GM12878 (cell line): ENCODE results near the gene PRKCD. TPM values are rescaled to one million over a fixed set of nuclear protein-coding genes. Genes with fewer than 3 reads are reported as not detected.

Experiments used
- BCLAF1 ChIP-seq: fragments of 450-650 bp; IDR thresholded peaks from 2 replicates; pipeline ENCODE4 v1.6.1; 2017; ENCODE audit warnings: antibody characterized with exemption, mild to moderate bottlenecking, moderate library complexity
- CBX5 ChIP-seq: sonication (generic); IDR thresholded peaks from 2 replicates; pipeline ENCODE4 v1.6.1; 2016; ENCODE audit warnings: low read depth, moderate library complexity, mild to moderate bottlenecking, inconsistent platforms
- CREM ChIP-seq: IDR thresholded peaks from 2 replicates; pipeline ENCODE4 v1.6.1; 2014; ENCODE audit warnings: antibody characterized with exemption, low read depth
- FOS ChIP-seq: IDR thresholded peaks from 3 replicates; pipeline ENCODE4 v1.6.1; 2011; ENCODE audit warnings: borderline replicate concordance; ENCODE audit not compliant: insufficient read length; ENCODE audit errors: extremely low read depth
- HCFC1 ChIP-seq: fragments of 150-350 bp; IDR thresholded peaks from 2 replicates; pipeline ENCODE4 v1.6.1; 2014; ENCODE audit warnings: low read length
- IRF3 ChIP-seq: fragments of 450-650 bp; IDR thresholded peaks from 2 replicates; pipeline ENCODE4 v1.6.1; 2014; ENCODE audit warnings: mild to moderate bottlenecking
- MYB ChIP-seq: fragments of 150-350 bp; IDR thresholded peaks from 2 replicates; pipeline ENCODE4 v1.6.1; 2014; ENCODE audit warnings: mild to moderate bottlenecking, low read depth, low read length, borderline replicate concordance
- NFYA ChIP-seq: IDR thresholded peaks from 2 replicates; pipeline ENCODE4 v1.6.1; 2011; ENCODE audit warnings: low read depth, mild to moderate bottlenecking, low read length, improper control_type of control experiment, borderline replicate concordance
- PAX5 ChIP-seq: IDR thresholded peaks from 2 replicates; pipeline ENCODE4 v1.6.1; 2011; ENCODE audit warnings: low read depth, low read length, borderline replicate concordance
- POLR2AphosphoS2 ChIP-seq: IDR thresholded peaks from 2 replicates; pipeline ENCODE4 v1.6.1; 2011; ENCODE audit warnings: low read depth, mild to moderate bottlenecking, low read length, improper control_type of control experiment, moderate library complexity
- RAD21 ChIP-seq: IDR thresholded peaks from 2 replicates; pipeline ENCODE4 v1.6.1; 2011; ENCODE audit warnings: mild to moderate bottlenecking, low read depth, low read length, moderate library complexity; ENCODE audit not compliant: insufficient read depth
- SIX5 ChIP-seq: IDR thresholded peaks from 2 replicates; pipeline ENCODE4 v1.6.1; 2011; ENCODE audit warnings: mild to moderate bottlenecking, low read depth, low read length, moderate library complexity; ENCODE audit not compliant: severe bottlenecking
- SMARCA5 ChIP-seq: fragments of 450-650 bp; IDR thresholded peaks from 2 replicates; pipeline ENCODE4 v1.6.1; 2017; ENCODE audit warnings: mild to moderate bottlenecking
- SMC3 ChIP-seq: IDR thresholded peaks from 2 replicates; pipeline ENCODE4 v1.6.1; 2011; ENCODE audit warnings: low read length, improper control_type of control experiment, borderline replicate concordance
- SP1 ChIP-seq: IDR thresholded peaks from one replicate; pipeline ENCODE4 v1.6.1; 2011; ENCODE audit warnings: low read depth, low read length
- YBX1 ChIP-seq: fragments of 450-650 bp; IDR thresholded peaks from 2 replicates; pipeline ENCODE4 v1.6.1; 2016; ENCODE audit warnings: antibody characterized with exemption
- ZNF207 ChIP-seq: fragments of 450-650 bp; IDR thresholded peaks from 2 replicates; pipeline ENCODE4 v1.6.1; 2014; ENCODE audit warnings: antibody characterized with exemption, mild to moderate bottlenecking, borderline replicate concordance
- polyA plus RNA-seq, 11 experiments: library from polyadenylated mRNA; depleted of rRNA in 4 of 11; unstranded in 6 of 11; stranded (reverse) in 5 of 11; fragments of >200 nt; fragmentation: Nextera tagmentation in 4 of 11; fragmentation: Illumina TruSeq in 1 of 11; extraction: Ambion mirVana in 4 of 11; extraction: Trizol in 1 of 11; gene quantifications; 1 replicate in 1 of 11; 2 replicates in 10 of 11; pipeline versions ENCODE4 v1.2.1 to v1.2.3, GENCODE V29; 2011 to 2016; ENCODE audit warnings: inconsistent platforms in 2 of 11, missing spikeins in 2 of 11, low read depth in 1 of 11
- total RNA-seq, 4 experiments: library from RNA; depleted of rRNA in 3 of 4; stranded (reverse); fragments of >200 nt in 3 of 4; fragmentation: Illumina TruSeq in 1 of 4; extraction: Trizol in 1 of 4; gene quantifications; 2 replicates each; pipeline versions ENCODE4 v1.2.1 to v1.2.3, GENCODE V29; 2013 to 2021
- TF ChIP-seq, protein P1 (sequence below): fragments of 450-650 bp; IDR thresholded peaks from 2 replicates; pipeline ENCODE4 v1.6.1; 2016; ENCODE audit warnings: mild to moderate bottlenecking
- TF ChIP-seq, protein P2 (sequence below): fragments of 450-650 bp; conservative IDR thresholded peaks from 2 replicates; pipeline ENCODE4 v1.6.1; 2017; ENCODE audit warnings: mild to moderate bottlenecking, moderate library complexity
- TF ChIP-seq, protein P3 (sequence below): fragments of 450-650 bp; formaldehyde crosslinking; IDR thresholded peaks from 2 replicates; pipeline ENCODE4 v1.4.0; 2022; ENCODE audit warnings: mild to moderate bottlenecking, moderate library complexity

Gene PRKCD
- total and polyA plus RNA-seq, 10 of the 15 experiments (the other 5 are each of a cell fraction or from before 2014, with no cell fraction given), result 10.0 to 114 (median 42.4) TPM

DNA sequence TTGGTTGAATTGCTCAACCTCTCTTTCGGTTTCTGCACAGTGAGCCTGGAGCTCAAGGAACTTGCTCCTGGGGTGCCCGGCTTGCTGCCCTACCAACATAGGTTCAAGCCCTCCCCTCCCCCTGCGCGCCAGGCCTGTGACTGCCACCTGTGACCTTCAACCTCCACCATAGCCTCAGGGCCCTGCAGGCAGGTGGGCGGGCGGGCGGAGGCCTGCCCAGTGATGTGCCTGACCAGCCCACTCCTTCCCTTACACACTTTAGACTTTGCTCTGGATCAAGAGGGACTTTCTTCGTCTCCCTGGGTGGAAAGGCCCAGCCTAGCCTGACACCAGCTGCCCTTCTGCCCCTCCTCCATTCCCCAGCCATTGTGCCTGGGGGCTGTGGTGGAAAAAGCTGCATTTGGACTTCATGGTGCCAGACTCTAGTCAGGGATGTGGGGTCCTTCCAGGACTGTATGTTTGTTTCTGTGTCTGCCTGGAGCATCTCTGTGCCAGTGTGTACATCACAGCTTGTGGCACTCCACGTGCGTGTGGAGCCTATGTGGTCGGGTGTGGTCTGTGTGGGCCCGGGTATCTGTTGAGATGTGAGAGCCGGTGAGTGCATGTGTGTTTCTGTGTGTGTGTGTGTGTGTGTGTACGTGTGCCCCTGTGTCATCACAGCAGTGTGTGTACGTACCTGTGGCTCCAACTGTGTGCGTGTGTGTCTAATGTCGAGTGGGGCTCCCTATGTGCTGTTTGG, 9.5 kb downstream of the PRKCD start (continued):
- no peak for TF ChIP-seq BCLAF1
- TF ChIP-seq, protein P1, sequence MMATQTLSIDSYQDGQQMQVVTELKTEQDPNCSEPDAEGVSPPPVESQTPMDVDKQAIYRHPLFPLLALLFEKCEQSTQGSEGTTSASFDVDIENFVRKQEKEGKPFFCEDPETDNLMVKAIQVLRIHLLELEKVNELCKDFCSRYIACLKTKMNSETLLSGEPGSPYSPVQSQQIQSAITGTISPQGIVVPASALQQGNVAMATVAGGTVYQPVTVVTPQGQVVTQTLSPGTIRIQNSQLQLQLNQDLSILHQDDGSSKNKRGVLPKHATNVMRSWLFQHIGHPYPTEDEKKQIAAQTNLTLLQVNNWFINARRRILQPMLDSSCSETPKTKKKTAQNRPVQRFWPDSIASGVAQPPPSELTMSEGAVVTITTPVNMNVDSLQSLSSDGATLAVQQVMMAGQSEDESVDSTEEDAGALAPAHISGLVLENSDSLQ, result no peak
- TF ChIP-seq, protein P2, sequence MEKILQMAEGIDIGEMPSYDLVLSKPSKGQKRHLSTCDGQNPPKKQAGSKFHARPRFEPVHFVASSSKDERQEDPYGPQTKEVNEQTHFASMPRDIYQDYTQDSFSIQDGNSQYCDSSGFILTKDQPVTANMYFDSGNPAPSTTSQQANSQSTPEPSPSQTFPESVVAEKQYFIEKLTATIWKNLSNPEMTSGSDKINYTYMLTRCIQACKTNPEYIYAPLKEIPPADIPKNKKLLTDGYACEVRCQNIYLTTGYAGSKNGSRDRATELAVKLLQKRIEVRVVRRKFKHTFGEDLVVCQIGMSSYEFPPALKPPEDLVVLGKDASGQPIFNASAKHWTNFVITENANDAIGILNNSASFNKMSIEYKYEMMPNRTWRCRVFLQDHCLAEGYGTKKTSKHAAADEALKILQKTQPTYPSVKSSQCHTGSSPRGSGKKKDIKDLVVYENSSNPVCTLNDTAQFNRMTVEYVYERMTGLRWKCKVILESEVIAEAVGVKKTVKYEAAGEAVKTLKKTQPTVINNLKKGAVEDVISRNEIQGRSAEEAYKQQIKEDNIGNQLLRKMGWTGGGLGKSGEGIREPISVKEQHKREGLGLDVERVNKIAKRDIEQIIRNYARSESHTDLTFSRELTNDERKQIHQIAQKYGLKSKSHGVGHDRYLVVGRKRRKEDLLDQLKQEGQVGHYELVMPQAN, result peak; percentile 47; the same call in 1 of the 2 replicates
- TF ChIP-seq FOS, result no peak
- no peak for TF ChIP-seq SMC3
- TF ChIP-seq, protein P3, sequence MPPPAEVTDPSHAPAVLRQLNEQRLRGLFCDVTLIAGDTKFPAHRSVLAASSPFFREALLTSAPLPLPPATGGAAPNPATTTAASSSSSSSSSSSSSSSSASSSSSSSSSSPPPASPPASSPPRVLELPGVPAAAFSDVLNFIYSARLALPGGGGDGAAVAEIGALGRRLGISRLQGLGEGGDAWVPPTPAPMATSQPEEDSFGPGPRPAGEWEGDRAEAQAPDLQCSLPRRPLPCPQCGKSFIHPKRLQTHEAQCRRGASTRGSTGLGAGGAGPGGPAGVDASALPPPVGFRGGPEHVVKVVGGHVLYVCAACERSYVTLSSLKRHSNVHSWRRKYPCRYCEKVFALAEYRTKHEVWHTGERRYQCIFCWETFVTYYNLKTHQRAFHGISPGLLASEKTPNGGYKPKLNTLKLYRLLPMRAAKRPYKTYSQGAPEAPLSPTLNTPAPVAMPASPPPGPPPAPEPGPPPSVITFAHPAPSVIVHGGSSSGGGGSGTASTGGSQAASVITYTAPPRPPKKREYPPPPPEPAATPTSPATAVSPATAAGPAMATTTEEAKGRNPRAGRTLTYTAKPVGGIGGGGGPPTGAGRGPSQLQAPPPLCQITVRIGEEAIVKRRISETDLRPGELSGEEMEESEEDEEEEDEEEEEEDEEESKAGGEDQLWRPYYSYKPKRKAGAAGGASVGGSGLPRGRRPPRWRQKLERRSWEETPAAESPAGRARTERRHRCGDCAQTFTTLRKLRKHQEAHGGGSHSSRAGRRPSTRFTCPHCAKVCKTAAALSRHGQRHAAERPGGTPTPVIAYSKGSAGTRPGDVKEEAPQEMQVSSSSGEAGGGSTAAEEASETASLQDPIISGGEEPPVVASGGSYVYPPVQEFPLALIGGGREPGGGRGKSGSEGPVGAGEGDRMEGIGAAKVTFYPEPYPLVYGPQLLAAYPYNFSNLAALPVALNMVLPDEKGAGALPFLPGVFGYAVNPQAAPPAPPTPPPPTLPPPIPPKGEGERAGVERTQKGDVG (CRISPR knock-in tag), result no peak
- peak; percentile 10; the same call in 1 of the 2 replicates for TF ChIP-seq CREM
- TF ChIP-seq ZNF207, result no peak
- TF ChIP-seq SP1, result no peak
- no peak for TF ChIP-seq POLR2AphosphoS2
- no peak for TF ChIP-seq YBX1
- no peak for TF ChIP-seq SIX5
- TF ChIP-seq SMARCA5, result 0 out of 2 replicates have a peak, but pooled peaks have one; percentile 30
- TF ChIP-seq PAX5, result peak; percentile 25; the same call in 1 of the 2 replicates
- TF ChIP-seq CBX5, result no peak
- TF ChIP-seq NFYA, result no peak
- no peak for TF ChIP-seq MYB
- TF ChIP-seq HCFC1, result no peak
- no peak for TF ChIP-seq RAD21
- no peak for TF ChIP-seq IRF3
